Right atrium auricular region (tissue), 2 donors: ENCODE results near the gene APEH. TPM values are rescaled to one million over a fixed set of nuclear protein-coding genes. Genes with fewer than 3 reads are reported as not detected.

Experiments
- DNase-seq: peaks from one replicate; pipeline ENCODE4 v3.0.0-alpha.2; 2019; ENCODE audit warnings: low spot score
- H3K27ac ChIP-seq, 2 donors: fragments of 200-600 bp; sonication (generic); 1 replicate in 1 of 2; 2 replicates in 1 of 2; pipeline ENCODE4 v1.5.1; 2016 to 2019
- H3K27me3 ChIP-seq, 2 donors: fragments of 200-600 bp; sonication (generic); one replicate each; pipeline versions ENCODE4 v1.5.1 to v1.6.0; 2017 to 2019
- H3K36me3 ChIP-seq: fragments of 200-600 bp; sonication (generic); one replicate; pipeline ENCODE4 v1.5.1; 2016
- H3K4me1 ChIP-seq, 2 donors: fragments of 200-600 bp; sonication (generic); one replicate each; pipeline versions ENCODE4 v1.5.1 to v1.6.0; 2017 to 2019
- H3K4me3 ChIP-seq, 2 donors: fragments of 200-600 bp; sonication (generic); 1 replicate in 1 of 2; 2 replicates in 1 of 2; pipeline ENCODE4 v1.5.1; 2017 to 2019; ENCODE audit warnings: mild to moderate bottlenecking in 1 of 2, moderate library complexity in 1 of 2
- H3K9me3 ChIP-seq, 2 donors: fragments of 200-600 bp; sonication (generic); one replicate each; pipeline ENCODE4 v1.5.1; 2019
- total RNA-seq, 2 donors: library from RNA; depleted of rRNA; stranded (reverse); fragments of >200 nt; gene quantifications; one replicate each; pipeline ENCODE4 v1.1.0, GENCODE V29; 2016
- TF ChIP-seq, protein P1 (sequence below), 2 donors: fragments of 200-600 bp; sonication (generic); IDR thresholded peaks; one replicate each; pipeline ENCODE4 v1.5.1; 2019; ENCODE audit warnings: antibody characterized with exemption in 2 of 2

Gene APEH
- total RNA-seq, 2 donors from 2014 or later: 61.1 to 67.5 TPM

DNA sequence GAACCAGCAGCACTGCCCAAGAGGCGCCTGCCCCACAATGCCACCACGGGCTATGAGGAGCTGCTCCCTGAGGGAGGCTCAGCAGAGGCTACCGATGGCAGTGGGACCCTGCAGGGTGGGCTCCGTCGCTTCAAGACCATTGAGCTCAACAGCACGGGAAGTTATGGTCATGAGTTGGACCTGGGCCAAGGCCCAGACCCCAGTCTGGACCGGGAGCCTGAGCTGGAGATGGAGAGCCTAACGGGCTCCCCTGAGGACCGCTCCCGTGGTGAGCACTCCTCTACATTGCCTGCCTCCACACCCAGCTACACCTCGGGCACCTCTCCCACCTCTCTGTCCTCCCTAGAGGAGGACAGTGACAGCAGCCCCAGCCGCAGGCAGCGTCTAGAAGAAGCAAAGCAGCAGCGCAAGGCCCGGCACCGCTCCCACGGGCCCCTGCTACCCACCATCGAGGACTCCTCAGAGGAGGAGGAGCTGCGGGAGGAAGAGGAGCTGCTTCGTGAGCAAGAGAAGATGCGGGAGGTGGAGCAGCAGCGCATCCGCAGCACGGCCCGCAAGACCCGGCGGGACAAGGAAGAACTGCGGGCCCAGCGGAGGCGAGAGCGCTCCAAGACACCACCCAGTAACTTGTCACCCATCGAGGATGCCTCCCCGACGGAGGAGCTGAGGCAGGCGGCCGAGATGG is 21.8 kb upstream of the APEH start:
- Histone ChIP-seq H3K9me3 (no peaks in the 10 kb centered on the region), H3K4me1 (peaks cover 0 to 12% of the 10 kb centered on the region in 2 donors), H3K36me3 (no peaks in the 10 kb centered on the region), H3K27me3 (no peaks in the 10 kb centered on the region), H3K4me3 (no peak overlapping the region), H3K27ac (no peak overlapping the region)
- TF ChIP-seq, protein P1, sequence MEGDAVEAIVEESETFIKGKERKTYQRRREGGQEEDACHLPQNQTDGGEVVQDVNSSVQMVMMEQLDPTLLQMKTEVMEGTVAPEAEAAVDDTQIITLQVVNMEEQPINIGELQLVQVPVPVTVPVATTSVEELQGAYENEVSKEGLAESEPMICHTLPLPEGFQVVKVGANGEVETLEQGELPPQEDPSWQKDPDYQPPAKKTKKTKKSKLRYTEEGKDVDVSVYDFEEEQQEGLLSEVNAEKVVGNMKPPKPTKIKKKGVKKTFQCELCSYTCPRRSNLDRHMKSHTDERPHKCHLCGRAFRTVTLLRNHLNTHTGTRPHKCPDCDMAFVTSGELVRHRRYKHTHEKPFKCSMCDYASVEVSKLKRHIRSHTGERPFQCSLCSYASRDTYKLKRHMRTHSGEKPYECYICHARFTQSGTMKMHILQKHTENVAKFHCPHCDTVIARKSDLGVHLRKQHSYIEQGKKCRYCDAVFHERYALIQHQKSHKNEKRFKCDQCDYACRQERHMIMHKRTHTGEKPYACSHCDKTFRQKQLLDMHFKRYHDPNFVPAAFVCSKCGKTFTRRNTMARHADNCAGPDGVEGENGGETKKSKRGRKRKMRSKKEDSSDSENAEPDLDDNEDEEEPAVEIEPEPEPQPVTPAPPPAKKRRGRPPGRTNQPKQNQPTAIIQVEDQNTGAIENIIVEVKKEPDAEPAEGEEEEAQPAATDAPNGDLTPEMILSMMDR (IDR thresholded peaks at IDR 0.05): no peak
- no peak for DNase-seq

DNA sequence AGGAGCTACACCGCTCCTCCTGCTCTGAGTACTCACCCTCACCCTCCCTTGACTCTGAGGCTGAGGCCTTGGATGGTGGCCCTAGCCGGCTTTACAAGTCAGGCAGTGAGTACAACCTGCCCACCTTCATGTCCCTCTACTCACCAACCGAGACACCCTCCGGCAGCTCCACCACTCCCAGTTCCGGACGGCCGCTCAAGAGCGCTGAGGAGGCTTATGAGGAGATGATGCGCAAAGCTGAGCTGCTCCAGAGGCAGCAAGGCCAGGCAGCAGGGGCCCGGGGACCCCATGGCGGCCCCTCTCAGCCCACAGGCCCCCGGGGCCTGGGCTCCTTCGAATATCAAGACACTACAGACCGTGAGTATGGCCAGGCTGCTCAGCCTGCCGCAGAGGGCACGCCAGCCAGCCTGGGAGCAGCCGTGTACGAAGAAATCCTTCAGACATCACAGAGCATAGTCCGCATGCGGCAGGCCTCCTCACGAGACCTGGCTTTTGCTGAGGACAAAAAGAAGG is 21.2 kb upstream of the APEH start:
- H3K27me3 ChIP-seq: no peaks in the 10 kb centered on the region
- H3K36me3 ChIP-seq: no peaks in the 10 kb centered on the region
- DNase-seq: no peak
- no peaks in the 10 kb centered on the region for H3K9me3 ChIP-seq
- H3K4me1 ChIP-seq: peaks cover 0 to 6% of the 10 kb centered on the region in 2 donors
- no peak overlapping the region for H3K27ac ChIP-seq
- TF ChIP-seq, protein P1 (IDR thresholded peaks at IDR 0.05): no peak
- H3K4me3 ChIP-seq: no peak overlapping the region

DNA sequence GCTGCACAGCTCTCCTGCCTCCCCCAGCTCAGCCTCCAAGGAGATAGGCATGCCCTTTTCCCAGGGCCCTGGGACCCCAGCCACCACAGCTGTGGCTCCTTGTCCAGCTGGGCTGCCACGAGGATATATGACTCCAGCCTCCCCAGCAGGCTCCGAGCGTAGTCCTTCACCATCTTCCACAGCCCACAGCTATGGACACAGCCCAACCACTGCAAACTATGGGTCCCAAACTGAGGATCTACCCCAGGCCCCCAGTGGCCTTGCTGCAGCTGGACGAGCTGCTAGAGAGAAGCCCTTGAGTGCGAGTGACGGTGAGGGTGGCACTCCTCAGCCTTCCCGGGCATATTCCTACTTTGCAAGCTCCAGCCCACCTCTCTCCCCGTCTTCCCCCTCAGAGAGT is 20.5 kb upstream of the APEH start:
- DNase-seq: no peak
- no peaks in the 10 kb centered on the region for H3K36me3 ChIP-seq
- H3K9me3 ChIP-seq: no peaks in the 10 kb centered on the region
- no peaks in the 10 kb centered on the region for H3K27me3 ChIP-seq
- H3K4me1 ChIP-seq: no peaks in the 10 kb centered on the region
- TF ChIP-seq, protein P1 (IDR thresholded peaks at IDR 0.05): no peak
- H3K27ac ChIP-seq: no peak overlapping the region
- H3K4me3 ChIP-seq: no peak overlapping the region

DNA sequence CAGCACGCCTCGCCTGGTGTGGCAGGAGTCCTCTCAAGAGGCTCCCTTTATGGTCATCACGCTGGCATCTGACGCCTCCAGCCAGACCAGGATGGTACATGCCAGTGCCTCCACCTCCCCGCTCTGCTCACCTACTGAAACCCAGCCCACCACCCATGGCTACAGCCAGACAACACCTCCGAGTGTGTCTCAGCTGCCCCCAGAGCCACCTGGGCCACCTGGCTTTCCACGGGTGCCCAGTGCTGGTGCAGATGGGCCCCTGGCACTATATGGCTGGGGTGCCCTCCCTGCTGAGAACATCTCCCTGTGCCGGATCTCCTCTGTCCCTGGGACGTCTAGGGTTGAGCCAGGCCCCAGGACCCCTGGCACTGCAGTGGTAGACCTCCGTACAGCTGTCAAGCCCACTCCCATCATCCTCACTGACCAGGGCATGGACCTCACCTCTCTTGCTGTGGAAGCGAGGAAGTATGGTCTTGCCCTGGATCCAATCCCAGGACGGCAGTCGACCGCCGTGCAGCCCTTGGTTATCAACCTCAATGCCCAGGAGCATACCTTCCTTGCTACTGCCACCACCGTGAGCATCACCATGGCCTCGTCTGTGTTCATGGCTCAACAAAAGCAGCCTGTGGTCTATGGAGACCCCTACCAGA is 19.9 kb upstream of the APEH start:
- no peak overlapping the region for H3K27ac ChIP-seq
- TF ChIP-seq, protein P1 (IDR thresholded peaks at IDR 0.05): no peak
- no peak overlapping the region for H3K4me3 ChIP-seq
- H3K36me3 ChIP-seq: no peaks in the 10 kb centered on the region
- no peaks in the 10 kb centered on the region for H3K27me3 ChIP-seq
- no peak for DNase-seq
- H3K9me3 ChIP-seq: no peaks in the 10 kb centered on the region
- no peaks in the 10 kb centered on the region for H3K4me1 ChIP-seq

- DNase-seq: no peak
- H3K9me3 ChIP-seq: no peaks in the 10 kb centered on the region
- TF ChIP-seq, protein P1 (IDR thresholded peaks at IDR 0.05): no peak
- H3K4me3 ChIP-seq: no peak overlapping the region
- no peaks in the 10 kb centered on the region for H3K4me1 ChIP-seq
- H3K27ac ChIP-seq: no peak overlapping the region
- H3K27me3 ChIP-seq: no peaks in the 10 kb centered on the region
- H3K36me3 ChIP-seq: no peaks in the 10 kb centered on the region
Measured at GRCh38 chr3:49654955-49655556, 19.1 kb upstream of the APEH start.
